Mammary epithelial cell (primary cell): ENCODE measurements around the gene CCNB1.
"Not testable (repeated sequence)": the region's sequence is repeated elsewhere in the genome, so short reads cannot be mapped to it uniquely, and the experiment has no call there.

ENCODE experiments used
- EZH2 ChIP-seq: IDR thresholded peaks from 2 replicates; pipeline ENCODE4 v1.6.1; 2012; ENCODE audit warnings: low read length, inconsistent platforms, borderline replicate concordance
- TF ChIP-seq, protein P1 (sequence below), 2 donors: IDR thresholded peaks in 1 of 2; conservative IDR thresholded peaks in 1 of 2; 2 replicates each; pipeline ENCODE4 v1.5.1; 2011 to 2012; ENCODE audit warnings: inconsistent platforms in 2 of 2, low read length in 2 of 2, mild to moderate bottlenecking in 2 of 2, control low read depth in 1 of 2, low read depth in 1 of 2; ENCODE audit not compliant: insufficient read depth in 1 of 2; ENCODE audit errors: extremely low read depth in 1 of 2

DNA sequence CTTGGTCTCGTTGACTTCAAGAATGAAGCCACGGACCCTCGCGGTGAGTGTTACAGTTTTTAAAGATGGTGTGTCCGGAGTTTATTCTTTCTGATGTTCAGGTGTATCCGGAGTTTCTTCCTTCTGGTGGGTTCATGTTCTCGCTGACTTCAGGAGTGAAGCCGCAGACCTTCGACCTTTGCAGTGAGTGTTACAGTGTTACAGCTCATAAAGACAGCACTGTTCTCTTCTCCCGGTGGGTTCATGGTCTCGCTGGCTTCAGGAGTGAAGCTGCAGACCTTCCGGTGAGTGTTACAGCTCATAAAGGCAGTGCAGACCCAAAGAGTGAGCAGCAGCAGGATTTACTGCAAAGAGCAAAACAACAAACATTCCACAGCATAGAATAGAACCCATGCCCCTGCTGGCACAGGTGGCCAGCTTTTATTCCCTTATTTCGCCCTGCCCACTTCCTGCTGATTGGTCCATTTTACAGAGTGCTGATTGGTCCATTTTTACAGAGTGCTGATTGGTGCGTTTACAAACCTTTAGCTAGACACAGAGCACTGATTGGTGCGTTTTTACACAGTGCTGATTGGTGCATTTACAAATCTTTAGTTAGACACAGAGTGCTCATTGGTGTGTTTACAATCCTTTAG lies 14.8 kb downstream of the CCNB1 start:
- TF ChIP-seq, protein P1, sequence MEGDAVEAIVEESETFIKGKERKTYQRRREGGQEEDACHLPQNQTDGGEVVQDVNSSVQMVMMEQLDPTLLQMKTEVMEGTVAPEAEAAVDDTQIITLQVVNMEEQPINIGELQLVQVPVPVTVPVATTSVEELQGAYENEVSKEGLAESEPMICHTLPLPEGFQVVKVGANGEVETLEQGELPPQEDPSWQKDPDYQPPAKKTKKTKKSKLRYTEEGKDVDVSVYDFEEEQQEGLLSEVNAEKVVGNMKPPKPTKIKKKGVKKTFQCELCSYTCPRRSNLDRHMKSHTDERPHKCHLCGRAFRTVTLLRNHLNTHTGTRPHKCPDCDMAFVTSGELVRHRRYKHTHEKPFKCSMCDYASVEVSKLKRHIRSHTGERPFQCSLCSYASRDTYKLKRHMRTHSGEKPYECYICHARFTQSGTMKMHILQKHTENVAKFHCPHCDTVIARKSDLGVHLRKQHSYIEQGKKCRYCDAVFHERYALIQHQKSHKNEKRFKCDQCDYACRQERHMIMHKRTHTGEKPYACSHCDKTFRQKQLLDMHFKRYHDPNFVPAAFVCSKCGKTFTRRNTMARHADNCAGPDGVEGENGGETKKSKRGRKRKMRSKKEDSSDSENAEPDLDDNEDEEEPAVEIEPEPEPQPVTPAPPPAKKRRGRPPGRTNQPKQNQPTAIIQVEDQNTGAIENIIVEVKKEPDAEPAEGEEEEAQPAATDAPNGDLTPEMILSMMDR (conservative IDR thresholded peaks at IDR 0.05 in 1 of 2, IDR thresholded peaks at IDR 0.05 in 1 of 2; ENCODE audit: extremely low read depth in 1 of 2, insufficient read depth in 1 of 2, low read depth in 1 of 2, low read length in 2 of 2) = not testable (repeated sequence)
- not testable (repeated sequence) for TF ChIP-seq EZH2
